Heart left ventricle (tissue), 16 donors: Measurements from ENCODE around the gene PI16. TPM values are rescaled to one million over a fixed set of nuclear protein-coding genes. Genes with fewer than 3 reads are reported as not detected.

Experiments used
- ATAC-seq, 4 donors: fragments of 200-7000 bp; cut with Tn5 transposase; one replicate each; pipeline ENCODE4 v1.9.1; 2020 to 2022; ENCODE audit warnings: moderate library complexity in 4 of 4, mild to moderate bottlenecking in 3 of 4, moderate number of reproducible peaks in 1 of 4
- DNase-seq, 5 donors: peaks; one replicate each; pipeline ENCODE4 v3.0.0-alpha.2; 2020
- H3K27ac ChIP-seq, 12 donors: fragments of 200-600 bp; sonication (generic) in 4 of 12; one replicate each; pipeline versions ENCODE4 v1.5.0 to v1.8.0; 2016 to 2022; ENCODE audit warnings: mild to moderate bottlenecking in 2 of 12
- H3K27me3 ChIP-seq, 9 donors: fragments of 200-600 bp; sonication (generic) in 2 of 9; one replicate each; pipeline versions ENCODE4 v1.5.1 to v1.8.0; 2016 to 2022; ENCODE audit warnings: mild to moderate bottlenecking in 3 of 9
- H3K36me3 ChIP-seq, 9 donors: fragments of 200-600 bp; sonication (generic) in 2 of 9; one replicate each; pipeline versions ENCODE4 v1.5.0 to v1.8.0; 2018 to 2022; ENCODE audit warnings: mild to moderate bottlenecking in 2 of 9
- H3K4me1 ChIP-seq, 12 donors: fragments of 200-600 bp; sonication (generic) in 4 of 12; one replicate each; pipeline versions ENCODE4 v1.5.0 to v1.8.0; 2016 to 2022; ENCODE audit warnings: mild to moderate bottlenecking in 3 of 12
- H3K4me3 ChIP-seq, 12 donors: fragments of 200-600 bp; sonication (generic) in 4 of 12; one replicate each; pipeline versions ENCODE4 v1.5.0 to v1.8.0; 2017 to 2022; ENCODE audit warnings: mild to moderate bottlenecking in 9 of 12, moderate library complexity in 4 of 12
- H3K9me3 ChIP-seq, 12 donors: fragments of 200-600 bp; sonication (generic) in 4 of 12; one replicate each; pipeline versions ENCODE4 v1.5.0 to v1.8.0; 2016 to 2022; ENCODE audit warnings: mild to moderate bottlenecking in 1 of 12
- POLR2A ChIP-seq, 2 donors: fragments of 450-650 bp; IDR thresholded peaks; one replicate each; pipeline ENCODE4 v1.6.1; 2017; ENCODE audit warnings: antibody characterized with exemption in 2 of 2, mild to moderate bottlenecking in 2 of 2, moderate library complexity in 2 of 2
- WGBS, 4 donors: extraction: QIAGEN DNeasy Blood & Tissue Kit in 2 of 4; methylation state at CpG; one replicate each; pipeline versions ENCODE4 v1.1.5 to v1.1.7; 2013 to 2018; 5-methylcytosine and 5-hydroxymethylcytosine counted together
- intact Hi-C, 10 donors: fragments of 100-400 bp; cut with DNase I; formaldehyde crosslinking; loops; one replicate each; pipeline versions ENCODE4 v1.11.1 to v1.14.2; 2022
- polyA plus RNA-seq, 2 donors: library from polyadenylated mRNA; stranded (reverse); fragments of 200-250 nt; gene quantifications; one replicate each; pipeline ENCODE4 v1.2.3, GENCODE V29; 2013
- total RNA-seq, 9 donors: library from RNA; depleted of rRNA in 2 of 9; stranded (reverse); fragments of >200 nt in 2 of 9; fragmentation: NEBNext Ultra II Directional in 3 of 9; extraction: Animal tissue kit (Norgen Biotek cat#: 25700) in 3 of 9; gene quantifications; one replicate each; pipeline versions ENCODE4 v1.1.0 to v1.2.4, GENCODE V29; 2016 to 2023
- TF ChIP-seq, protein P1 (sequence below), 12 donors: fragments of 200-600 bp; sonication (generic) in 4 of 12; IDR thresholded peaks; one replicate each; pipeline versions ENCODE4 v1.5.0 to v1.8.0; 2018 to 2022; ENCODE audit warnings: antibody characterized with exemption in 12 of 12, mild to moderate bottlenecking in 5 of 12
- donor health status: ischemic (EF 13 %, LVEDD 7.1; RV severe dilation, severe dysfunction).
- donor health status: healthy with polysubstance abuse.
- donor health status: DM: no; HTN: yes; CAD: no.
- donor health status: DM: no; HTN: no; CAD: no.
- donor health status: ischemic (EF 25% LVEDD 6.9; RV normal size, moderate dysfunction).
- donor health status: ischemic (EF 25% LVEDD 5.7; RV mildly dilated, moderate dysfunction).
- donor health status: healthy.
- donor health status: DM: yes; HTN: yes; CAD: no.
- donor health status: ischemic (EF 35%, LVEDD 5.7; RV mildly dilated, moderate dysfunction).
- donor health status: nonischemic (EF 11% LVEDD 7.7; RV severe dilation, severe dysfunction).
- donor health status: DM: yes; HTN: yes; CAD: no.
- donor health status: PGD.
- donor health status: ischemic (EF 29% LVEDD 5.4; RV normal size, mild dysfunction).
- donor health status: nonischemic (EF 23%, LVEDD 6.1; RV moderate dilation, normal function).

The PI16 gene
- total and polyA plus RNA-seq, 11 donors, result 5.7 to 36.2 (median 12.1) TPM

- Histone ChIP-seq H3K36me3 (peaks cover 0 to 22% (median 0%) of the 10 kb centered on the region in 9 donors), H3K27ac (peak overlapping the region in 3 of 12 donors; percentile 34 to 92 (median 39)), H3K9me3 (no peaks in the 10 kb centered on the region), H3K27me3 (no peaks in the 10 kb centered on the region), H3K4me3 (peak overlapping the region in 7 of 12 donors; percentile 9 to 70 (median 44)), H3K4me1 (peaks cover 0 to 18% (median 0%) of the 10 kb centered on the region in 12 donors)
- TF ChIP-seq POLR2A (IDR thresholded peaks at IDR 0.05), result no peak
- TF ChIP-seq, protein P1, sequence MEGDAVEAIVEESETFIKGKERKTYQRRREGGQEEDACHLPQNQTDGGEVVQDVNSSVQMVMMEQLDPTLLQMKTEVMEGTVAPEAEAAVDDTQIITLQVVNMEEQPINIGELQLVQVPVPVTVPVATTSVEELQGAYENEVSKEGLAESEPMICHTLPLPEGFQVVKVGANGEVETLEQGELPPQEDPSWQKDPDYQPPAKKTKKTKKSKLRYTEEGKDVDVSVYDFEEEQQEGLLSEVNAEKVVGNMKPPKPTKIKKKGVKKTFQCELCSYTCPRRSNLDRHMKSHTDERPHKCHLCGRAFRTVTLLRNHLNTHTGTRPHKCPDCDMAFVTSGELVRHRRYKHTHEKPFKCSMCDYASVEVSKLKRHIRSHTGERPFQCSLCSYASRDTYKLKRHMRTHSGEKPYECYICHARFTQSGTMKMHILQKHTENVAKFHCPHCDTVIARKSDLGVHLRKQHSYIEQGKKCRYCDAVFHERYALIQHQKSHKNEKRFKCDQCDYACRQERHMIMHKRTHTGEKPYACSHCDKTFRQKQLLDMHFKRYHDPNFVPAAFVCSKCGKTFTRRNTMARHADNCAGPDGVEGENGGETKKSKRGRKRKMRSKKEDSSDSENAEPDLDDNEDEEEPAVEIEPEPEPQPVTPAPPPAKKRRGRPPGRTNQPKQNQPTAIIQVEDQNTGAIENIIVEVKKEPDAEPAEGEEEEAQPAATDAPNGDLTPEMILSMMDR (IDR thresholded peaks at IDR 0.05), result no peak
- intact Hi-C loops, result no loop called here
- peak in 1 of 5 donors; percentile 52 for DNase-seq
- 69 to 78% (median 74%) methylated on average over 7 to 12 of the region's 12 CpGs for WGBS, 4 donors
- peak; percentile 2 to 53 (median 36) for ATAC-seq
Measured at GRCh38 chr6:37007340-37008043, 53.0 kb downstream of the PI16 start.

- no peak for DNase-seq
Measured at GRCh38 chr6:37008484-37009465, 54.2 kb downstream of the PI16 start.

DNA sequence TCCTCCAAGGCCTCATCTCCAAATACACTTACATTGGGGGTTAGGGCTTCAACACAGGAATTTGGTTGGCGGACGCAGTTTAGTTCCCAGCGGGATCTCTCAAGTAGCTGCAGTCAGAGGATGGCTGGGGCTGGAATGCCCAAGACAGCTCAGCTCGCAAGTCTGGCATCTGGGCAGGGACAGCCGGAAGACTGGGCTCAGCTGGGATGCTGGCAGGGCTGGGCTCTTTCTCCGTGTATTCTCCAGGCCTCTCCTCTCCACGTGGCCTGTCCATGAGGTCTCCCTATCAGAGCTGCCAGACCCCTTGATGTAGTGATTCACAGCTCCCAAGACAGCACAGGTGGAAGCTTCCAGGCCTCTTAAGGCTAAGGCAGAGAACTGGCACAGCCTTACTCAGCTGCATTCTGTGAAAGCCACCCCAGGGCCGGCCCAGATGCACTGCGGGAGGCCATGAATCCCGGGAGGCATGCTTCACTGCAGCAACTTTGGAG lies 55.9 kb downstream of the PI16 start:
- TF ChIP-seq, protein P1 (IDR thresholded peaks at IDR 0.05), result no peak
- TF ChIP-seq POLR2A (IDR thresholded peaks at IDR 0.05), result no peak
- 77 to 88% (median 85%) methylated on average over 10 of the region's 10 CpGs for WGBS, 4 donors
- Histone ChIP-seq H3K27ac (no peak overlapping the region), H3K27me3 (no peaks in the 10 kb centered on the region), H3K9me3 (no peaks in the 10 kb centered on the region), H3K4me3 (no peak overlapping the region), H3K36me3 (peaks cover 0 to 51% (median 0%) of the 10 kb centered on the region in 9 donors), H3K4me1 (peaks cover 0 to 11% (median 0%) of the 10 kb centered on the region in 12 donors)
- intact Hi-C loops, result loop anchor here in 2 of 10 donors (10.0 kb wide), 2 partner anchors 126 to 246 kb away; partner anchors contain the start of gene C6orf89 (in 1 of the 2)
- no peak for DNase-seq
- no peak for ATAC-seq

More at GRCh38 chr6:37008484-37009465, 54.2 kb downstream of the PI16 start:
- peak overlapping the region in 1 of 12 donors; percentile 92 for H3K27ac ChIP-seq
- peaks cover 0 to 18% (median 0%) of the 10 kb centered on the region in 12 donors for H3K4me1 ChIP-seq
- WGBS, 4 donors, result 87 to 90% (median 88%) methylated on average over 10 to 15 of the region's 15 CpGs
- intact Hi-C loops, result no loop called here
- H3K36me3 ChIP-seq, result peaks cover 0 to 34% (median 0%) of the 10 kb centered on the region in 9 donors
- H3K4me3 ChIP-seq, result peak overlapping the region in 4 of 12 donors; percentile 44 to 70 (median 48)
- TF ChIP-seq, protein P1 (IDR thresholded peaks at IDR 0.05), result no peak
- no peak for TF ChIP-seq POLR2A (IDR thresholded peaks at IDR 0.05)
- no peaks in the 10 kb centered on the region for H3K9me3 ChIP-seq
- peak in 3 of 4 donors; percentile 19 to 39 (median 20) for ATAC-seq
- H3K27me3 ChIP-seq, result no peaks in the 10 kb centered on the region
